Liver (tissue), 9 donors: Measurements from ENCODE around the gene CLBA1. TPM values are rescaled to one million over a fixed set of nuclear protein-coding genes. Genes with fewer than 3 reads are reported as not detected.

Experiments
- DNase-seq: peaks from one replicate; pipeline ENCODE4 v3.0.0-alpha.2; 2017; ENCODE audit warnings: low spot score
- H3K27ac ChIP-seq, 2 donors: one replicate each; pipeline ENCODE4 v1.7.0; 2013; ENCODE audit warnings: inconsistent platforms in 2 of 2, low read length in 2 of 2, control low read depth in 1 of 2, low read depth in 1 of 2, mild to moderate bottlenecking in 1 of 2
- H3K27me3 ChIP-seq, 4 donors: one replicate each; pipeline versions ENCODE4 v1.6.1 to v1.7.0; 2013; ENCODE audit warnings: low read length in 3 of 4, inconsistent platforms in 1 of 4, mild to moderate bottlenecking in 1 of 4, moderate library complexity in 1 of 4; ENCODE audit not compliant: control insufficient read depth in 4 of 4, insufficient read depth in 4 of 4
- H3K36me3 ChIP-seq, 4 donors: one replicate each; pipeline versions ENCODE4 v1.6.1 to v1.7.0; 2013; ENCODE audit warnings: low read length in 3 of 4, mild to moderate bottlenecking in 3 of 4, low read depth in 1 of 4, moderate library complexity in 1 of 4; ENCODE audit not compliant: control insufficient read depth in 4 of 4, insufficient read depth in 3 of 4
- H3K4me1 ChIP-seq, 4 donors: one replicate each; pipeline versions ENCODE4 v1.6.1 to v1.7.0; 2013; ENCODE audit warnings: low read length in 3 of 4, mild to moderate bottlenecking in 3 of 4, moderate library complexity in 1 of 4; ENCODE audit not compliant: control insufficient read depth in 4 of 4, insufficient read depth in 4 of 4
- H3K4me3 ChIP-seq, 3 donors: one replicate each; pipeline versions ENCODE4 v1.6.1 to v1.7.0; 2013; ENCODE audit warnings: low read length in 3 of 3, control low read depth in 1 of 3, low read depth in 1 of 3, mild to moderate bottlenecking in 1 of 3
- H3K9ac ChIP-seq, 2 donors: one replicate each; pipeline ENCODE4 v1.7.0; 2013; ENCODE audit warnings: low read length in 2 of 2, mild to moderate bottlenecking in 2 of 2, moderate library complexity in 2 of 2, control low read depth in 1 of 2, low read depth in 1 of 2
- H3K9me3 ChIP-seq, 4 donors: one replicate each; pipeline versions ENCODE4 v1.6.1 to v1.7.0; 2013; ENCODE audit warnings: low read length in 3 of 4; ENCODE audit not compliant: control insufficient read depth in 4 of 4
- CTCF ChIP-seq: fragments of 150-350 bp; IDR thresholded peaks from 2 replicates; pipeline ENCODE4 v1.5.1; 2017; ENCODE audit warnings: improper control_type of control experiment, low read depth, low read length; ENCODE audit not compliant: missing input control
- EGR1 ChIP-seq, 2 donors: IDR thresholded peaks; 2 replicates each; pipeline ENCODE4 v1.6.1; 2016 to 2018; ENCODE audit warnings: antibody characterized with exemption in 2 of 2, low read depth in 2 of 2
- FOXA1 ChIP-seq: IDR thresholded peaks from 2 replicates; pipeline ENCODE4 v1.6.1; 2016; ENCODE audit warnings: antibody characterized with exemption
- FOXA2 ChIP-seq: IDR thresholded peaks from 2 replicates; pipeline ENCODE4 v1.6.1; 2016; ENCODE audit warnings: antibody characterized with exemption
- GABPA ChIP-seq, 2 donors: IDR thresholded peaks in 1 of 2; conservative IDR thresholded peaks in 1 of 2; 2 replicates each; pipeline ENCODE4 v1.6.1; 2016; ENCODE audit warnings: antibody characterized with exemption in 2 of 2, mild to moderate bottlenecking in 1 of 2, moderate library complexity in 1 of 2
- HNF4A ChIP-seq, 2 donors: conservative IDR thresholded peaks; 2 replicates each; pipeline ENCODE4 v1.6.1; 2016; ENCODE audit warnings: antibody characterized with exemption in 2 of 2, mild to moderate bottlenecking in 2 of 2
- HNF4G ChIP-seq: IDR thresholded peaks from 2 replicates; pipeline ENCODE4 v1.6.1; 2016; ENCODE audit warnings: antibody characterized with exemption
- JUND ChIP-seq, 2 donors: IDR thresholded peaks; 2 replicates each; pipeline ENCODE4 v1.6.1; 2016; ENCODE audit warnings: antibody characterized with exemption in 2 of 2
- MAX ChIP-seq: IDR thresholded peaks from 2 replicates; pipeline ENCODE4 v1.6.1; 2016; ENCODE audit warnings: antibody characterized with exemption
- NR2F2 ChIP-seq: IDR thresholded peaks from 2 replicates; pipeline ENCODE4 v1.6.1; 2016; ENCODE audit warnings: antibody characterized with exemption
- RAD21 ChIP-seq, 2 donors: IDR thresholded peaks; 2 replicates each; pipeline ENCODE4 v1.6.1; 2016; ENCODE audit warnings: antibody characterized with exemption in 2 of 2, mild to moderate bottlenecking in 2 of 2
- REST ChIP-seq: IDR thresholded peaks from 2 replicates; pipeline ENCODE4 v1.6.1; 2016; ENCODE audit warnings: antibody characterized with exemption, mild to moderate bottlenecking
- RXRA ChIP-seq, 2 donors: IDR thresholded peaks; 2 replicates each; pipeline ENCODE4 v1.6.1; 2017 to 2018; ENCODE audit warnings: antibody characterized with exemption in 2 of 2, mild to moderate bottlenecking in 1 of 2
- SP1 ChIP-seq: IDR thresholded peaks from 2 replicates; pipeline ENCODE4 v1.6.1; 2018; ENCODE audit warnings: antibody characterized with exemption, mild to moderate bottlenecking
- TAF1 ChIP-seq: conservative IDR thresholded peaks from 2 replicates; pipeline ENCODE4 v1.6.1; 2016; ENCODE audit warnings: antibody characterized with exemption, mild to moderate bottlenecking
- YY1 ChIP-seq: IDR thresholded peaks from 2 replicates; pipeline ENCODE4 v1.6.1; 2016; ENCODE audit warnings: antibody characterized with exemption, mild to moderate bottlenecking
- WGBS: extraction: QIAGEN DNeasy Blood & Tissue Kit; methylation state at CpG from one replicate; pipeline ENCODE4 v1.1.7; 2013; 5-methylcytosine and 5-hydroxymethylcytosine counted together
- polyA plus RNA-seq, 2 donors: library from polyadenylated mRNA; stranded (reverse) in 1 of 2; unstranded in 1 of 2; fragments of 200-250 nt in 1 of 2; fragments of >200 nt in 1 of 2; fragmentation: Nextera tagmentation in 1 of 2; extraction: Ambion mirVana in 1 of 2; gene quantifications; one replicate each; pipeline versions ENCODE4 v1.2.1 to v1.2.3, GENCODE V29; 2013 to 2015
- total RNA-seq, 2 donors: library from RNA; depleted of rRNA; stranded (reverse); fragments of >200 nt; gene quantifications; one replicate each; pipeline ENCODE4 v1.2.3, GENCODE V29; 2014
- TF ChIP-seq, protein P1 (sequence below): IDR thresholded peaks from 2 replicates; pipeline ENCODE4 v1.6.1; 2016; ENCODE audit warnings: antibody characterized with exemption
- TF ChIP-seq, protein P2 (sequence below): IDR thresholded peaks from 2 replicates; pipeline ENCODE4 v1.6.1; 2016; ENCODE audit warnings: antibody characterized with exemption
- donor health status: healthy.
- donor health status: healthy.
- donor health status: healthy.
- donor health status: healthy.
- donor health status: healthy.

CLBA1 gene
- total and polyA plus RNA-seq, 4 donors = 0.98 to 3.9 (median 2.3) TPM

DNA sequence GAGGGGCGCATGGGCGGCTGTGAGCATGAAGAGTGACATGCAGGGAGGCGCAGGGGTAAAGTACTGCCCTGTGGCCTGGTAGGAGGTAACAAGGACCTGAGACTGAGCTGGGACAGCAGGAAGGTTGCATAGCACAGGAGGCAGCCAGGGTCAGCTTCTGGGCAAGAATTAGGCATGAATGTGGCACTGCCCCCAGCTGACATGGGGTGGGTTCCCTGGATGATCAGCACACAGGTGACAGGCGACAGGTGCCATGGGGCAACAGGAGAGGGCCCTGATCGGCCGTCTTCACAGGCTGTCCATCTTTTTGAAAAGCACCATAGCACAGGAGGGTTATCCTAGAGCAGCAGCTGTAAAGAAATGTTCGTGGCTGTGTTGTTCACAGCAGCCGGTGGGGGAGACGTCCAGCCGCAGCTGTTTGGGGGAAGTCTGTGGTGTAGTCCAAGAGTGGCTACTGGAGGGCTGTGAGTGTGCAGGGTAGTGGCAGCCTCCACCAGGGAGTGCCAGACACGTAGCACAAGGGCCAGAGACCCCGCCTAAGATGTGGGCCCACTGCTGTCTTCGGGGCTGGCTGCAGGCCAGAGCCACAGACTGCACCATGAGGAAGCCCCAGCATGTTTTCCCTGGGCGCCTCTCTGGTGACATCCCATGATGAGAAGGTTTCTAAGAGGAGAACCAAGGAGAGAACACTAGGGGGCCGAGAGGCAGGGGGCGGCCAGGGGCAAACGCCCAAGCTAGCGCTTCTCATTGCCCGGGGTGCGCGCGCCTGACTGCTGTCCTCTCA, 8.4 kb downstream of the CLBA1 start:
- Histone ChIP-seq H3K9ac (no peak overlapping the region), H3K4me1 (no peaks in the 10 kb centered on the region), H3K27ac (no peak overlapping the region), H3K27me3 (no peaks in the 10 kb centered on the region), H3K36me3 (peaks cover 0 to 14% (median 3%) of the 10 kb centered on the region in 4 donors), H3K9me3 (no peaks in the 10 kb centered on the region), H3K4me3 (no peak overlapping the region)
- TF ChIP-seq CTCF = no peak
- no peak for TF ChIP-seq FOXA1
- TF ChIP-seq, protein P1, sequence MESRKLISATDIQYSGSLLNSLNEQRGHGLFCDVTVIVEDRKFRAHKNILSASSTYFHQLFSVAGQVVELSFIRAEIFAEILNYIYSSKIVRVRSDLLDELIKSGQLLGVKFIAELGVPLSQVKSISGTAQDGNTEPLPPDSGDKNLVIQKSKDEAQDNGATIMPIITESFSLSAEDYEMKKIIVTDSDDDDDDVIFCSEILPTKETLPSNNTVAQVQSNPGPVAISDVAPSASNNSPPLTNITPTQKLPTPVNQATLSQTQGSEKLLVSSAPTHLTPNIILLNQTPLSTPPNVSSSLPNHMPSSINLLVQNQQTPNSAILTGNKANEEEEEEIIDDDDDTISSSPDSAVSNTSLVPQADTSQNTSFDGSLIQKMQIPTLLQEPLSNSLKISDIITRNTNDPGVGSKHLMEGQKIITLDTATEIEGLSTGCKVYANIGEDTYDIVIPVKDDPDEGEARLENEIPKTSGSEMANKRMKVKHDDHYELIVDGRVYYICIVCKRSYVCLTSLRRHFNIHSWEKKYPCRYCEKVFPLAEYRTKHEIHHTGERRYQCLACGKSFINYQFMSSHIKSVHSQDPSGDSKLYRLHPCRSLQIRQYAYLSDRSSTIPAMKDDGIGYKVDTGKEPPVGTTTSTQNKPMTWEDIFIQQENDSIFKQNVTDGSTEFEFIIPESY = no peak
- TF ChIP-seq, protein P2, sequence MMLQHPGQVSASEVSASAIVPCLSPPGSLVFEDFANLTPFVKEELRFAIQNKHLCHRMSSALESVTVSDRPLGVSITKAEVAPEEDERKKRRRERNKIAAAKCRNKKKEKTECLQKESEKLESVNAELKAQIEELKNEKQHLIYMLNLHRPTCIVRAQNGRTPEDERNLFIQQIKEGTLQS = no peak
- TF ChIP-seq HNF4G = no peak
- 92% methylated on average over 22 of the region's 22 CpGs for WGBS
- DNase-seq = no peak

GRCh38 chr14:104994978-104995377, 9.4 kb downstream of the CLBA1 start:
- H3K4me3 ChIP-seq = no peak overlapping the region
- H3K9me3 ChIP-seq = no peaks in the 10 kb centered on the region
- H3K27me3 ChIP-seq = no peaks in the 10 kb centered on the region
- H3K9ac ChIP-seq = no peak overlapping the region
- no peak overlapping the region for H3K27ac ChIP-seq
- no peak for DNase-seq
- H3K36me3 ChIP-seq = peaks cover 0 to 10% (median 3%) of the 10 kb centered on the region in 4 donors
- no peak for TF ChIP-seq MAX
- TF ChIP-seq NR2F2 = no peak
- TF ChIP-seq RXRA (IDR thresholded peaks at IDR 0.05) = no peak
- no peak for TF ChIP-seq JUND (IDR thresholded peaks at IDR 0.05)
- TF ChIP-seq CTCF = no peak
- TF ChIP-seq, protein P1 = no peak
- TF ChIP-seq HNF4G = no peak
- no peak for TF ChIP-seq FOXA2
- TF ChIP-seq REST = no peak
- TF ChIP-seq FOXA1 = no peak
- TF ChIP-seq EGR1 (IDR thresholded peaks at IDR 0.05; ENCODE audit: low read depth in 2 of 2) = no peak
- no peak for TF ChIP-seq HNF4A (conservative IDR thresholded peaks at IDR 0.05)
- no peak for TF ChIP-seq GABPA (IDR thresholded peaks at IDR 0.05 in 1 of 2, conservative IDR thresholded peaks at IDR 0.05 in 1 of 2)
- TF ChIP-seq TAF1 = no peak
- no peak for TF ChIP-seq RAD21 (IDR thresholded peaks at IDR 0.05)
- TF ChIP-seq, protein P2 = no peak
- no peak for TF ChIP-seq YY1
- no peak for TF ChIP-seq SP1
- 90% methylated on average over 6 of the region's 6 CpGs for WGBS
- H3K4me1 ChIP-seq = no peaks in the 10 kb centered on the region
